Suprapubic skin (tissue), 4 donors: ENCODE measurements around the gene VAV2. TPM values are rescaled to one million over a fixed set of nuclear protein-coding genes. Genes with fewer than 3 reads are reported as not detected.

Source experiments
- DNase-seq, 2 donors: peaks; one replicate each; pipeline ENCODE4 v3.0.0-alpha.2; 2019; ENCODE audit warnings: low spot score in 2 of 2
- H3K27ac ChIP-seq: fragments of 200-600 bp; sonication (generic); one replicate; pipeline ENCODE4 v1.5.1; 2019
- H3K27me3 ChIP-seq: fragments of 200-600 bp; sonication (generic); one replicate; pipeline ENCODE4 v1.5.1; 2019
- H3K36me3 ChIP-seq: fragments of 200-600 bp; sonication (generic); one replicate; pipeline ENCODE4 v1.5.1; 2019
- H3K4me1 ChIP-seq: fragments of 200-600 bp; sonication (generic); one replicate; pipeline ENCODE4 v1.5.1; 2019
- H3K4me3 ChIP-seq: fragments of 200-600 bp; sonication (generic); one replicate; pipeline ENCODE4 v1.5.1; 2019; ENCODE audit warnings: mild to moderate bottlenecking
- H3K9me3 ChIP-seq: fragments of 200-600 bp; sonication (generic); one replicate; pipeline ENCODE4 v1.5.1; 2019
- CTCF ChIP-seq, 2 donors: fragments of 200-600 bp in 1 of 2; fragments of 450-650 bp in 1 of 2; sonication (generic) in 1 of 2; IDR thresholded peaks; one replicate each; pipeline ENCODE4 v1.5.1; 2016 to 2019; ENCODE audit warnings: antibody characterized with exemption in 2 of 2, mild to moderate bottlenecking in 1 of 2, moderate library complexity in 1 of 2
- EP300 ChIP-seq: sonication (generic); formaldehyde crosslinking; IDR thresholded peaks from one replicate; pipeline ENCODE4 v1.6.1; 2017; ENCODE audit warnings: antibody characterized with exemption
- POLR2A ChIP-seq, 2 donors: fragments of 450-650 bp; IDR thresholded peaks; one replicate each; pipeline ENCODE4 v1.6.1; 2017; ENCODE audit warnings: antibody characterized with exemption in 2 of 2, mild to moderate bottlenecking in 2 of 2, moderate library complexity in 2 of 2
- POLR2AphosphoS5 ChIP-seq, 3 donors: sonication (generic); formaldehyde crosslinking; IDR thresholded peaks; one replicate each; pipeline ENCODE4 v1.6.1; 2017; ENCODE audit warnings: antibody characterized with exemption in 3 of 3
- WGBS: methylation state at CpG from one replicate; pipeline ENCODE4 v1.1.5; 2018; 5-methylcytosine and 5-hydroxymethylcytosine counted together
- total RNA-seq, 4 donors: library from RNA; depleted of rRNA; stranded (reverse); fragments of >200 nt; gene quantifications; one replicate each; pipeline ENCODE4 v1.1.0, GENCODE V29; 2016

Gene VAV2
- total RNA-seq, 4 donors from 2014 or later: 5.2 to 10.3 (median 6.4) TPM

DNA sequence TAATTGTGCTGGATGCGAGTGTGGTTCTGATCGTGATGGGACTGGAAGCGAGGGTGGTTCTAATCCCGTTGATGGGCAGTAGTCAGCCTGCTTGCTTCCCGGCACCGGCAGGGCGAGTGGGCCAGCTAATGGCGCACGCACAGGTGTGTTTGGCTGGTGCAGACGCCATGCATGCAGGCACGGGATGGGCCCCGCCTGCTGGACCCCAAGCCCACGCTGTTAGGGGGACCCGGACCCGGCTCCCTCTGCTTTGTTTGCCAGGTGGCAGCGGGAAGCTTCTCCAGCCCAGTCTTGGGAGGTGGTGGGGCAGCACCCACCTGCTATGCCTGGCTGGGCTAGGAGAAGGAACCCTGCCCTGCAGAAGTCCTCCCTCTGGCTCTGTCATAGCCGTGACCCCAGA lies 70.3 kb downstream of the VAV2 start:
- no peaks in the 10 kb centered on the region for H3K9me3 ChIP-seq
- H3K4me3 ChIP-seq: no peak overlapping the region
- DNase-seq: no peak
- no peaks in the 10 kb centered on the region for H3K36me3 ChIP-seq
- TF ChIP-seq POLR2A (IDR thresholded peaks at IDR 0.05): no peak
- TF ChIP-seq CTCF (IDR thresholded peaks at IDR 0.05): no peak
- no peak for TF ChIP-seq POLR2AphosphoS5 (IDR thresholded peaks at IDR 0.05)
- no peak for TF ChIP-seq EP300
- H3K4me1 ChIP-seq: peaks cover 7% of the 10 kb centered on the region
- 95% methylated on average over 8 of the region's 17 CpGs for WGBS
- no peaks in the 10 kb centered on the region for H3K27me3 ChIP-seq
- no peak overlapping the region for H3K27ac ChIP-seq

DNA sequence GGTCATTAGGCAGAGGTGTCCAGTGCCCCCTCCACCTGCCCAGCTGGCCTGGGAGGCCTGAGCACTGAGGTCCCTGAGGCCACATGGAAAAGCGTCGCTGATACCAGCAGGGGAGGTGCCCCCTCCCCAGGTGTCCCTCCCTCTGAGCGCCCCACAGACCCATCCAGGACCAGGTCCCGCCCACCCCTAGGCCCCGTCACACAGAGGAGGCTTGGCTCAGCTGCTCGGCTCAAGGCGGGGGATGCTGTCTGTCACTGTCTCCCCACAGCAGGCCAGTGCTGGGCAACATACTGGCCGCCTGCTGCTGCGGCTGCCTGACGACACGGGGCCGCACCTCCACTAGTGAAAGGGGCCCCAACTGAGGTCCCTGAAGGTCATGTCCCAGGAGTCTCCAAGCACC lies 71.7 kb downstream of the VAV2 start:
- Histone ChIP-seq H3K27me3 (no peaks in the 10 kb centered on the region), H3K4me1 (peaks cover 7% of the 10 kb centered on the region), H3K9me3 (no peaks in the 10 kb centered on the region), H3K27ac (no peak overlapping the region), H3K36me3 (no peaks in the 10 kb centered on the region), H3K4me3 (no peak overlapping the region)
- no peak for DNase-seq
- WGBS: no CpG with 5 or more reads among the region's 12 CpGs
- TF ChIP-seq POLR2A (IDR thresholded peaks at IDR 0.05) (no peak), POLR2AphosphoS5 (IDR thresholded peaks at IDR 0.05) (no peak), EP300 (no peak), CTCF (IDR thresholded peaks at IDR 0.05) (no peak)

- peaks cover 12% of the 10 kb centered on the region for H3K4me1 ChIP-seq
- TF ChIP-seq CTCF (IDR thresholded peaks at IDR 0.05) (no peak), POLR2A (IDR thresholded peaks at IDR 0.05) (no peak), EP300 (no peak), POLR2AphosphoS5 (IDR thresholded peaks at IDR 0.05) (no peak)
- no peaks in the 10 kb centered on the region for H3K36me3 ChIP-seq
- no peak overlapping the region for H3K27ac ChIP-seq
- DNase-seq: no peak
- 89% methylated on average over 21 of the region's 27 CpGs for WGBS
- no peak overlapping the region for H3K4me3 ChIP-seq
- H3K9me3 ChIP-seq: no peaks in the 10 kb centered on the region
- no peaks in the 10 kb centered on the region for H3K27me3 ChIP-seq
These were observed 72.6 kb downstream of the VAV2 start for GRCh38 chr9:133919253-133920115.

DNA sequence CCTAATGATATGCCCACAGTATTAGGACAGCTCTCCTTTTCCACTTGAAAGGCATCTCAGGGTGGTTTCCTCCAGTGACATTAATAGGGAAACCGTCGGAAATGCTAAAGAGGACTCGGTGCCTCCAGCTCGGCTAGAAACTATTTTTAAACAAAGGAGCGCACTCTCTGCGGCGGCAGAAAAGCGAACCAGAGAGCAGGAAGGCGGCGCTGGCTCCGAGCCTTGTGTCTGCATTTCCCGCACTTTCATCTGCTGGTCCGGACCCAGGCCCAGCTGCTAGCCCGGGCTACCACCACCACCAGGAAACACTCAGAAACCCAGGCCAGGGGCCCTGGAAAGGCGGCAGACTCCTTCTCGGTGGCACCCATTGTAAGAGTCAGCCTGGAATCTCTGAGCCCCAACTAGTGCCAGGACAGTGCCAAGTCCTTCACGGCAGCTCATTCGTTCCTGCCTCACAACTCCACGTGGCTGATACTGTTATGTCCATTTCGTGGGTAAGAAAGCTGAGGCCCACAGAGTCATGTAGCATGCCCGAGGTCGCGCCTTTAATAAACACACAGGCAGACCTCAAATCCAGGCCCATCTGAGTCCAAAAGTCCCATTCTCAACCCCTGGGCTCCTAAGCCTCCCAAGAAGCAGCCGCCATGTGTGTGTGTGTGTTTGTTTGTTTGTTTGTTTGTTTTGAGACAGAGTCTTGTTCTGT lies 73.9 kb downstream of the VAV2 start:
- H3K27me3 ChIP-seq: no peaks in the 10 kb centered on the region
- no peak for DNase-seq
- 59% methylated on average over 18 of the region's 24 CpGs for WGBS
- no peak overlapping the region for H3K27ac ChIP-seq
- TF ChIP-seq POLR2AphosphoS5 (IDR thresholded peaks at IDR 0.05) (no peak), EP300 (no peak), POLR2A (IDR thresholded peaks at IDR 0.05) (no peak), CTCF (IDR thresholded peaks at IDR 0.05) (no peak)
- H3K36me3 ChIP-seq: no peaks in the 10 kb centered on the region
- H3K4me1 ChIP-seq: peaks cover 12% of the 10 kb centered on the region
- H3K4me3 ChIP-seq: no peak overlapping the region
- no peaks in the 10 kb centered on the region for H3K9me3 ChIP-seq

GRCh38 chr9:133917375-133917774 lies 74.7 kb downstream of the VAV2 start:
- no peak for TF ChIP-seq POLR2AphosphoS5 (IDR thresholded peaks at IDR 0.05)
- Histone ChIP-seq H3K27me3 (no peaks in the 10 kb centered on the region), H3K9me3 (no peaks in the 10 kb centered on the region), H3K36me3 (no peaks in the 10 kb centered on the region), H3K27ac (no peak overlapping the region), H3K4me3 (no peak overlapping the region), H3K4me1 (peaks cover 12% of the 10 kb centered on the region)
- DNase-seq: no peak
- 74% methylated on average over 5 of the region's 5 CpGs for WGBS
